OCI-LY1 (cell line): ENCODE measurements around the gene MCUB.

Experiments
- CTCF ChIP-seq: fragments of 200-600 bp; sonication (generic), shearing (Covaris generic); IDR thresholded peaks from 2 replicates; pipeline ENCODE4 v1.5.1; 2017; ENCODE audit warnings: mild to moderate bottlenecking, antibody characterized with exemption, low read length, moderate library complexity, mixed read lengths
- EZH2 ChIP-seq: fragments of 200-600 bp; sonication (generic), shearing (Covaris generic); IDR thresholded peaks from 2 replicates; pipeline ENCODE4 v1.8.0; 2017; ENCODE audit warnings: borderline replicate concordance, mixed run types, mild to moderate bottlenecking, antibody characterized with exemption, low read length, moderate library complexity, mixed read lengths

- TF ChIP-seq CTCF = no peak
- TF ChIP-seq EZH2 = no peak
Observed at GRCh38 chr4:109552237-109552636, 7.8 kb upstream of the MCUB start.
